ENCODE results near the gene POLE2. TPM values are rescaled to one million over a fixed set of nuclear protein-coding genes. Genes with fewer than 3 reads are reported as not detected.
A peak's percentile ranks its signal among the peaks of the same experiment; 100 is the strongest.
"Not testable (repeated sequence)": the region's sequence is repeated elsewhere in the genome, so short reads cannot be mapped to it uniquely, and the experiment has no call there.

POLE2 gene
- total RNA-seq = 1 to 10 TPM; 3.2 to 8.4 (median 4.6) TPM

DNA sequence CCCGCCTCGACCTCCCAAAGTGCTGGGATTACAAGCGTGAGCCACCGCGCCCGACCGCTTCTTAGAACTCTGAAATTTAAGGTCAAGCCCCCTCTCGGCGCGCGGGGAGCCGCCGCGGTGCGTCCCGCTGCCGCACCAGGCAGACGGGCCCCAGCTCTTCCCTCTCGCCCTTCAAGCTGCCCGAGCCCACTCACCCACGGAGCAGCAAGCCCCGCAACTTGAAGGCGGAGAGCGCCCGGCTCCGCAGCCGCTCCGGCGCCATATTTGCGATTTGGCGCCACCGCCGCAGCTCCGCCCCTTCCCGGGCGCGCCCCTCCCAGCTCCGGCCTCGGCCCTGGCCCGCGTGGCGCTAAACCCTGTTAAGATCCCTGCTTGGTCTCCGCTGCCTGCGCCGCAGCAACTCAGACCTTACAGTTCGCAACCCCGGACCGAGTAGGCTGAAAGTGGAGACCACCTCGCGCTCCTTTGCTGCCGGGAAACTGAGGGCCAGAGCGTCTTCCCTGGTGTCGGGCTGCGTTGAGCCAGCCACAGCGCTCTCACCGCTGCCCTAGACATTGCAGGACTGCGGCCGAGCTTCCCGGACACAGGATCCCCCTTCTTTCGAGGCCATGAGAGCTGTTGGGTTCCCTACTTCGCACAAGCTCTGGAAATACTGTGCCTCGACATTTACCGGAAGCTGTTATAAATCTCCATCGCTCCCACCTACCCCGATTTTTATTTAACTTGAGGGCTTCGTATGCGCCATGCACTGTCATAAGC is at the start of gene POLE2:
POLE2 (minus strand) TSS at position 273 of the 759 bp plus-strand sequence; CDS start at position 262, 11 bp downstream.
- Histone ChIP-seq H3K36me3 (no peaks in the 10 kb centered on the region), H3K9me3 (no peaks in the 10 kb centered on the region), H3K27ac (peak within 1 kb of the TSS; percentile 80), H3K4me1 (peaks cover 25% of the 10 kb centered on the region), H3K4me3 (peak within 1 kb of the TSS; percentile 83), H3K27me3 (no peaks in the 10 kb centered on the region)
- TF ChIP-seq POLR2A (IDR thresholded peaks at IDR 0.05) (no peak), POLR2AphosphoS5 (IDR thresholded peaks at IDR 0.05) (no peak), EP300 (IDR thresholded peaks at IDR 0.05) (no peak)
- TF ChIP-seq, protein P1, sequence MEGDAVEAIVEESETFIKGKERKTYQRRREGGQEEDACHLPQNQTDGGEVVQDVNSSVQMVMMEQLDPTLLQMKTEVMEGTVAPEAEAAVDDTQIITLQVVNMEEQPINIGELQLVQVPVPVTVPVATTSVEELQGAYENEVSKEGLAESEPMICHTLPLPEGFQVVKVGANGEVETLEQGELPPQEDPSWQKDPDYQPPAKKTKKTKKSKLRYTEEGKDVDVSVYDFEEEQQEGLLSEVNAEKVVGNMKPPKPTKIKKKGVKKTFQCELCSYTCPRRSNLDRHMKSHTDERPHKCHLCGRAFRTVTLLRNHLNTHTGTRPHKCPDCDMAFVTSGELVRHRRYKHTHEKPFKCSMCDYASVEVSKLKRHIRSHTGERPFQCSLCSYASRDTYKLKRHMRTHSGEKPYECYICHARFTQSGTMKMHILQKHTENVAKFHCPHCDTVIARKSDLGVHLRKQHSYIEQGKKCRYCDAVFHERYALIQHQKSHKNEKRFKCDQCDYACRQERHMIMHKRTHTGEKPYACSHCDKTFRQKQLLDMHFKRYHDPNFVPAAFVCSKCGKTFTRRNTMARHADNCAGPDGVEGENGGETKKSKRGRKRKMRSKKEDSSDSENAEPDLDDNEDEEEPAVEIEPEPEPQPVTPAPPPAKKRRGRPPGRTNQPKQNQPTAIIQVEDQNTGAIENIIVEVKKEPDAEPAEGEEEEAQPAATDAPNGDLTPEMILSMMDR (IDR thresholded peaks at IDR 0.05) = no peak
- peak; percentile 82 to 89 for DNase-seq (ENCODE audit: low spot score in 2 of 2)
- WGBS = 9% methylated on average over 48 of the region's 67 CpGs

DNA sequence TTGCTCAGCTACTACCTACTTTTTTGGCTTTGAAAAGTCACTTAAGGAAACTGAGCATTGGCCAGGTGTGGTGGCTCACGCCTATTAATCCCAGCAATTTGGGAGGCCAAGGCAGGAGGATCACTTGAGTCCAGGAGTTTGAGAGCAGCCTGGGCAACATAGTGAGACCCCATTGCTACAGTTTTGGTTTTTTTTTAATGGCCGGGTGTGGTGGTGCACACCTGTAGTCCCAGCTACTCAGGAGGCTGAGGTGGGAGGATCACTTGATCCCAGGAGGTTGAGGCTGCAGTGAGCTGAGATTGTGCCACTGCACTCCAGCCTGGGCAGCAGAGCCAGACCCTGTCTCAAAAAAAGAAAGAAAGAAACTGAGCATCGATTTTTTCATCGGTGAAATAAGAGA is 47.7 kb upstream of the POLE2 start:
- WGBS = 99% methylated on average over 4 of the region's 4 CpGs
- peaks cover 37% of the 10 kb centered on the region for H3K36me3 ChIP-seq
- not testable (repeated sequence) for H3K9me3 ChIP-seq; H3K27me3 ChIP-seq; H3K4me3 ChIP-seq; H3K4me1 ChIP-seq; DNase-seq (ENCODE audit: low spot score in 2 of 2); H3K27ac ChIP-seq

- Histone ChIP-seq H3K4me3 (no peak overlapping the region), H3K27me3 (no peaks in the 10 kb centered on the region), H3K27ac (no peak overlapping the region), H3K4me1 (no peaks in the 10 kb centered on the region), H3K9me3 (no peaks in the 10 kb centered on the region), H3K36me3 (peaks cover 38% of the 10 kb centered on the region)
- DNase-seq (ENCODE audit: low spot score in 2 of 2) = no peak
- TF ChIP-seq, protein P1 (IDR thresholded peaks at IDR 0.05) = no peak
- TF ChIP-seq POLR2AphosphoS5 (IDR thresholded peaks at IDR 0.05) = no peak
Measured at GRCh38 chr14:49733836-49734235, 45.8 kb upstream of the POLE2 start.

DNA sequence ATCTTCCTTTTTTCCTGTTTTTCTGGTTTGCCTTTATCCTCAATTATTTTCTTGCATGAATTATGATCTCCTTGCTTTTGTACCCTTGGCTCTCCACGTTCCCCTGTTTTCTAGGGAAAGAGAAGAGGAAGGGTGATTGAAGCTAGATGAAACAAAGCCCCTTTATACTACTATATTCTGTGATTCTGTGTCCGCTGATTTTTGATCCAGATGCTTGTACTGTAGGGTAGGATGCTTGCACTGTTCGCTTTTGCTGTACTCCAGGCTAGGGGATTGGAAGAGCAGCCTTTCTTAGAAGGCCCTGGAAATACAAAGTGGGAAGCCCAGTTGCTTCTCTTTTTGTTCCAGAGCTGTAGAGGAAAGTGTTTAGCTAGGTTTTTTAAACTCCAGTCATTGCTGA is 44.9 kb upstream of the POLE2 start:
- peaks cover 43% of the 10 kb centered on the region for H3K36me3 ChIP-seq
- no peak for DNase-seq (ENCODE audit: low spot score in 2 of 2)
- TF ChIP-seq POLR2AphosphoS5 (IDR thresholded peaks at IDR 0.05) (no peak), POLR2A (IDR thresholded peaks at IDR 0.05) (no peak), EP300 (IDR thresholded peaks at IDR 0.05) (no peak)
- TF ChIP-seq, protein P1 (IDR thresholded peaks at IDR 0.05) = no peak
- WGBS = 83% methylated on average over 3 of the region's 3 CpGs
- H3K27me3 ChIP-seq = no peaks in the 10 kb centered on the region
- H3K4me3 ChIP-seq = no peak overlapping the region
- no peak overlapping the region for H3K27ac ChIP-seq
- H3K9me3 ChIP-seq = no peaks in the 10 kb centered on the region
- H3K4me1 ChIP-seq = no peaks in the 10 kb centered on the region

GRCh38 chr14:49727171-49727570 is 39.2 kb upstream of the POLE2 start:
- 88% methylated on average over 5 of the region's 5 CpGs for WGBS
- peaks cover 57% of the 10 kb centered on the region for H3K36me3 ChIP-seq

DNA sequence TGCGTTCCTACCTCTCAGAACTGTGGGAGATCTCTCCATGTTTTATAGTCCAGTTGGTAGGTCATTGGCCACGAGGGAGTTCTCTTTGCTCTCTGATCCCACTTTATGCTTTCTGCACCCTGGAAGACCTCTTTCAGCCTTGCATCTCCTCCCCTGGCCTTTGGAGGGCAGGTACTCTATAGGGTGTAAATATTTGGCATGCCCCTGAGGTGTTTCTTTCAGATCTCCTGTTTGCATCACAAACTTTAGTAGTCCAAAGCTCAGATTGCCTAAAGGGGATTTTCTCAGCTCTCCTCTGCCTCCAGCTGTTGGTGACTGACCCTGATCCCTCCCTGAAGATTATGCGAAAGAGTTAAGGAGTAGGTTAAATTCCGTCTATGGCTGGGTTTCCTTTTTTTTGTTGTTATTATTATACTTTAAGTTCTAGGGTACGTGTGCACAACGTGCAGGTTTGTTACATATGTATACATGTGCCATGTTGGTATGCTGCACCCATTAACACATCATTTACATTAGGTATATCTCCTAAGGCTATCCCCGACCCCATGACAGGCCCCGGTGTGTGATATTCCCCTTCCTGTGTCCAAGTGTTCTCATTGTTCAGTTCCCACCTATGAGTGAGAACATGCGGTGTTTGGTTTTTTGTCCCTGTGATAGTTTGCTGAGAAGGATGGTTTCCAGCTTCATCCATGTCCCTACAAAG is 33.9 kb upstream of the POLE2 start:
- not testable (repeated sequence) for H3K9me3 ChIP-seq; H3K27me3 ChIP-seq; H3K27ac ChIP-seq; DNase-seq (ENCODE audit: low spot score in 2 of 2); H3K4me1 ChIP-seq; H3K4me3 ChIP-seq
- 92% methylated on average over 9 of the region's 9 CpGs for WGBS
- peaks cover 39% of the 10 kb centered on the region for H3K36me3 ChIP-seq

More at GRCh38 chr14:49727171-49727570, 39.2 kb upstream of the POLE2 start:
- no peak for DNase-seq (ENCODE audit: low spot score in 2 of 2)
- no peak for TF ChIP-seq POLR2A (IDR thresholded peaks at IDR 0.05)
- TF ChIP-seq EP300 (IDR thresholded peaks at IDR 0.05) = no peak
- TF ChIP-seq, protein P1 (IDR thresholded peaks at IDR 0.05) = no peak
- no peak for TF ChIP-seq POLR2AphosphoS5 (IDR thresholded peaks at IDR 0.05)
- no peaks in the 10 kb centered on the region for H3K4me1 ChIP-seq
- H3K27ac ChIP-seq = no peak overlapping the region
- no peak overlapping the region for H3K4me3 ChIP-seq
- H3K9me3 ChIP-seq = no peaks in the 10 kb centered on the region
- no peaks in the 10 kb centered on the region for H3K27me3 ChIP-seq

Data from suprapubic skin (tissue), 4 donors.